ENCODE results near the gene RYR2.

- TF ChIP-seq CTCF (conservative IDR thresholded peaks at IDR 0.05; ENCODE audit: low read depth, low read length) (no peak), EZH2 (IDR thresholded peaks at IDR 0.05; ENCODE audit: borderline replicate concordance, low read depth, low read length, poor library complexity, severe bottlenecking) (no peak)
Measured at GRCh38 chr1:237737448-237737847, 695.5 kb downstream of the RYR2 start.

Data from A673 (cell line).